Activated gamma-delta T cell treated with Interleukin-2 at 50 U/mL for 16 hours (primary cell): Measurements from ENCODE around the gene STEAP1.
"Not testable (repeated sequence)": the region's sequence is repeated elsewhere in the genome, so short reads cannot be mapped to it uniquely, and the experiment has no call there.

Experiments
- DNase-seq: peaks from one replicate; pipeline ENCODE4 v3.0.0-alpha.2; 2020

The STEAP1 gene

DNA sequence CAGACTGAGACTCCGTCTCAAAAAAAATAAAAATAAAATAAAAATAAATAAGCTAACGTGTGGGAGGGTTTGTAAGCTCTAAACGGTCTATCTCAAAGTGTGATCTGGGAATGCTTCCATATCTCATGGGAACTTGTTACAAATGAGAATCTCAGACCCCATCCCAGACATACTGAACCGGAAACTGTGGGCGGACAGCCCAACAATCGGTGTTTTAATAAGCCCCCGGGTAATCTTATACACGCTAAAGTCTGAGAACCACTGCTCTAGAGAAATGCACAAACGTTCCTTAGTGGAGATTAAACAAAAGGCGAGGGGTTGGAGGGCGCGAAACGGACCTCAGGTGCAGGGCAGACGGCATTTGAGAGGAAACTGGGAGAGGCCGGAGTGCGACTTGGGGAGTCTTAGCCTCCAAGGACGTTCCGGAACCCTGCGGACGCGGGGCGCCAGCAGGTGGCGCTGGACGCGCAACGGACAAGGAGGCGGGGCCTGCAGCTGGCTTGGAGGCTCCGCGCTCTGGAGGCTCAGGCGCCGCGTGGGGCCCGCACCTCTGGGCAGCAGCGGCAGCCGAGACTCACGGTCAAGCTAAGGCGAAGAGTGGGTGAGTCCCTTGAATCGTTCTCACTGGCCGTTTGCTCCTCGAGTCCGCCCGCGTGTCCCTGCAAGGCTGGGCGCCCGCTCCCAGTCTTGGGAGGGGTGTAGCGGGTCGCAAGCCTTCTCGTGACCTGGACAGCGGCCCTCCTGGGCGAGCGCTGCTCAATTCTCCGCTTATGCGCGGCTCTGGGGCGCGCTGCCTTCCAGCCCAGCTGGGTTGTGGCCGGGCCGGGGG is at the start of gene STEAP1:
Gene STEAP1 (plus strand): TSS at position 527 of the 829 bp plus-strand sequence. CDS start 5,320 bp downstream, outside the sequence.
- peak; percentile 84 for DNase-seq

DNA sequence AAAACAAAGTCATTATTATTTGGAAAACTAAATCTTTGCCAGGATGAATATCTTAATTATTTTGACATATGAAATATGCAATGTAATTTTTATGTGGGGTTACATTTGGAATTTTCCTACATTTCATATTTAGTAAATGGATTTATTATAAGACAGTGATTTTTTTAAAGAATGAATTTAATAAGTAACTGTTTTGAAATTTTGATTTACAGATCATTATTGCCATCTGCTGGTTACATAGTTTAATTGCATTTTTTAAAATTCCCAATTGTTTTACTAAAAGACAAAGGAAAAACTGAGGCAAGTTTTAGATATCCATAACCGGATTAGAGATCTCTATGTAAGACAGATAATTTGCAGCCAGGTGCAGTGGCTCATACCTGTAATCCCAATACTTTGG is 39.3 kb upstream of the STEAP1 start:
- not testable (repeated sequence) for DNase-seq

DNA sequence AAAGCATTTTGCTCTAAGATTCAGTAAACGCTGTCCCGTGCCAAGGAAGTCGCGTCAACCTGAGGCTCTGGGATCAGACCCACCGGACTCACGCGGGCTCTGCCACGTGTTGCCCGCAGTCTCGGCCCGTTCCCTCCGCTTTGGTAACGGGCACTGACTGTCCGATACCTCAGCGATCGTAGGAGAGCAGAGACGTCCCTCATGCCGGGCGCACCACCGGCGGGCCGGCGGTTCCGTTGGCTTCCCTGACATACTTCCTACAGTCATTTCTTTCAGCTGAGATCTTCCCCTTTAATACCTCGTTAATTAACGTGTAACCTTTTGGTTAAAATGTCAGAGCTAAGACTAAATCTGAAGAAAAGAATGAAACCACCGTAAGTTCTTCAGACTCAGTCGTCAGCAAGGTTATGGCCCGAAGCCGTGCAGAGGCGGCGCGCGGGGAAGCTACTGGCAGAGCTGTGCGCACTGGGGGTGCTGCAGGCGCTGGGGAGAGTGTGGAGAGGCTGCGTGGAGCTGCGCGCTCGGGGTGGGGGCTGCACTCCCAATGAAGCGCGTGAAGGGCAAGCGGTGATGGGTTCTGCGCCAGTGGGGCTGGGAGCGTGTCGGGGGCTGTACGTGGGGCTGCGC is 35.6 kb upstream of the STEAP1 start:
- DNase-seq = not testable (repeated sequence)

- DNase-seq = no peak
These were observed 34.9 kb upstream of the STEAP1 start for GRCh38 chr7:90119178-90119971.

GRCh38 chr7:90120205-90120604 is 34.1 kb upstream of the STEAP1 start:
- not testable (repeated sequence) for DNase-seq

DNA sequence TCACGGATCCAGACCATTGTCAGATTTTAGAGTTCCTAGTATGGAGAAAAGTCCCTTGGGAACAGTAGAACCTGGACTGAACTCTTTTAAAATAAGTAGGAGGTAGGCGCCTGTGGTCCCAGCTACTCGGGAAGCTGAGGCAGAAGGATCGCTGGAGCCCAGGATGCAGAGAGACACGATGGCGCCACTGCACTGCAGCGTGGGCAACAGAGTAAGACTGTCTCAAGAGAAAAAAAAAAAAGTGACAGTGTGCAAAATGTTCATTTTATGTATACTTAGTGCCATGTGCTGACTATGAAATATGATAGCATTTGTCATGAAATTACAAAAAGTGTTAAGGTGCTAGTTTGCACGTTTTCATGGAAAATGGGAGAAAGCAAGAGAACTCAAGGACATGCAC is 22.5 kb upstream of the STEAP1 start:
- not testable (repeated sequence) for DNase-seq

DNA sequence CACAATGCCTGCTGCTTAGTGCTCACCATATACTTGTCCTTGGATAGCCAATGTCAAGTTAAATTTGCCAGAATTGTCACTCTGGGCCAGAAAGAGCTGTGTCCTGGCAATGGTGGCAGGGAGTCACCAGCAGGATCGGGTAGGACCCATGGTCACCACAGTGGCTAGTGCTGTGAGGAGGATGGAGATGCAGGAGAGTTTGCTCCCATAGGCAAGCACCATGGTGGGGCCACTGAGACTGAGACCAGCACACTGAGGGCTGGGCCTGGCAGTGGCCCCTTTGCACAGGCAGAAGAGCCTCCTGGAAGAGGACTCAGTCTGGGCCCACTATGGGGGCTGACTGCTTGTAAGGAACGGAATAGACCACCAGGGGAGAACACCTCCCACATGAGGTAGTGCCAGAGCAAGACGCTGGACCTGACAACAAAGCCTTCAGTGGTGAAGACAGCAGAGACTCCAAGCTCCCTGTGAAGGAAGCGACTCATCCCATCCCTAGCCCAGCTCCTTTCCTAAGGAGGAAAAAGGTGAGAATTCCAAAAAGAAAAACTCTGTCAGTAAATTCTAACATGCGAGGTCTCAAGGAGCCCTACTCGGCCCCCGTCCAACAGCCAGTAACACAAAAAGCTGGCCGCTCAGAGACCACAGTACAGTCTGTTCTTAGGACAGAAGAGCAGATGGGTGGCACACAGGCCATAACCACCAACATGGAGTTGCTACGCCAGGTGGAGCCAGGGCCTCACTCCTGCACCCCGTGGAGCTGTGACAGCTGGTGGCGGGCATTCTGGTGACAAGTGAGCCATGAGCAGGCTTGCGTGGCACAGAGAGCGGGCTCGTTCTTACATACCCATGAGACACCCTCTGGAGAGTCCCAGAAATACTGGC is 6.9 kb upstream of the STEAP1 start:
- DNase-seq = not testable (repeated sequence)

- not testable (repeated sequence) for DNase-seq
These were observed 4.8 kb upstream of the STEAP1 start for GRCh38 chr7:90149428-90149827.

GRCh38 chr7:90151884-90152283 is 2.4 kb upstream of the STEAP1 start:
- not testable (repeated sequence) for DNase-seq

DNA sequence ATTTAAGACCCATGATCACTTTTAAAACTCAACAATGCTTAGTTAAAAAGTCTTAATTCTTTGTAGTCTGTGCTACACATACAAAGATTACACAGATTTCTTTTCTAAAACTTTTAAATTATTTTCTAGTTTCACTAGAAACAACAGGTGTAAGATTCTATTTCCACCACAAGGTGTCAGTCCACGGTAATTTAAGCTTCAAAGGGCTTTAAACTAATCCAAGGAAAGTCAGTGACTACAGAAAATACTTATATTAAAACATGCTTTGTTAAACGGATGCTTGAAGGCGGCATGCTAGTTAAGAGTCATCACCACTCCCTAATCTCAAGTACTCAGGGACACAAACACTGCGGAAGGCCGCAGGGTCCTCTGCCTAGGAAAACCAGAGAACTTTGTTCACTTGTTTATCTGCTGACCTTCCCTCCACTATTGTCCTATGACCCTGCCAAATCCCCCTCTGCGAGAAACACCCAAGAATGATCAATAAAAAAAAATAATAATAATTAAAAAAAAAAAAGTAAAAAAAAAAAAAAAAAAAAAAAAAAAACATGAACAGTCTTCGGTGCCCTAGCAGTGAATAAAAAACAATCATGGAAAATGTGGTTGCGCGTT is 1.5 kb upstream of the STEAP1 start:
- DNase-seq = not testable (repeated sequence)

DNA sequence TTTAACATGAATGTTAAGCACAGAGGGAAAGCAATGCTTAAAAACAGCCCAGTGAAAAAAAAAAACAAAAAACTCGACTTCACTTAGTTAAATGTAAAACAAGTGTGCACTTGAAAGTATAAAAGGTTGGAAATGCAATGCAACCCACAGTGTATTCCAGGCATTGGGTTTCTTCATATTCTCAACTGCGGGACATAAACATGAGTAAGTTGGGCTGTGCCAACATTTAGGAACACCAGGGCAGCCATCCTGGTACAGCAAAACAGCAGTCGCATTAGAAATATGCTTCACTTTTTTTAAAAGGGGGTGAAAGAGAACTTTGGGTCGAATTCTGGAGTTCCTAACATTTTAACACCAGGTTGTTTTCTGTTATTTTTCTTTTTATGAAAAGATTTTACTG is 937 bp downstream of the STEAP1 start:
- DNase-seq = no peak

GRCh38 chr7:90157331-90157730 is 3.1 kb downstream of the STEAP1 start:
- DNase-seq = not testable (repeated sequence)

DNA sequence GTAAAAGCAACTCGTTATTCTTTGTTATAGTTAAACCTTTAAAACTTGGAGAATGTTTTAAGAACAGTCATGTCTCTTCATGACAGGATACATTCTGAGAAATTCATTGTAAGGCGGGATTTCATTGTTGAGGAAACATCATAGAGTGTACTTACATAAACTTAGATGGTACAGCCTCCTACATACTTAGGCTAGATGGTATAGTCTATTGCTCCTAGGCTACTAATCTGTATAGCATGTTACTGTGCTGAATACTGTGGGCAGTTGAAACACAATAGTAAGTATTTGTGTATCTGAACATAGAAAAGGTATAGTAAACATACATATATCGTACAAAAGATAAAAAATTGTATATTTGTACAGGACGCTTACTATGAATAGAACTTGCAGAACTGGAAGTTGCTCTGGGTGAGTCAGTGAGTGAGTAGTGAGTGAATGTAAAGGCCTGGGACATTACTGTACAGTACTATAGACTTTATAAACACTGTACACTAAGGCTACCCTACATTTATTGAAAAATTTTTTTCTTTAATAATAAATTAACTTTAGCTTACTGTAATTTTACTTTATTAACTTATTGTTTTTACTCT is 3.6 kb downstream of the STEAP1 start:
- DNase-seq = not testable (repeated sequence)

DNA sequence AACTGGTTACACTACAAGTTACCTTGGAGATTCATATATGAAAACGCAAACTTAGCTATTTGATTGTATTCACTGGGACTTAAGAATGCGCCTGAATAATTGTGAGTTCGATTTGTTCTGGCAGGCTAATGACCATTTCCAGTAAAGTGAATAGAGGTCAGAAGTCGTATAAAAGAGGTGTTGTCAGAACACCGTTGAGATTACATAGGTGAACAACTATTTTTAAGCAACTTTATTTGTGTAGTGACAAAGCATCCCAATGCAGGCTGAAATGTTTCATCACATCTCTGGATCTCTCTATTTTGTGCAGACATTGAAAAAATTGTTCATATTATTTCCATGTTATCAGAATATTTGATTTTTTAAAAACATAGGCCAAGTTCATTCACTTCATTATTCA is 9.3 kb downstream of the STEAP1 start:
- DNase-seq = no peak

DNA sequence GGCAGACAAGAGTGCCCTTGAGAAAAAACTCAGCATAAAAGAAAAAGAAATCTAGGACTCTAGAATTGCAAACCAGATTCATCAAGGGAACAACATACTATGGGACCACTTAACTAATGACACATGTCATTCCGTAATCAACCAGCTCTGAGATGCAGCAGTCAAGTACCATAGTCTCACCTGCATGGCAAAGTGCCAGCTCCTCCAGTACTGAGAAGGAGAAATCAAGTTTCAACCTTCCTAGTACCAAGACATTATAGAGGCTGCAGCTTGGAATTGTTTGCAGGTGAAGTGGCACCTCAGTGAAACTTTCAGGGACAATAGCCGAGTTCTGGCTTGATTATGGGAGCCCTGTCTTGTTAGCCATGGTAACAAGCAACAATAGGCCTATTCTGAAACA is 11.5 kb downstream of the STEAP1 start:
- no peak for DNase-seq

- no peak for DNase-seq
These were observed 11.9 kb downstream of the STEAP1 start for GRCh38 chr7:90166153-90166552.

- DNase-seq = no peak
These were observed 13.1 kb downstream of the STEAP1 start for GRCh38 chr7:90167361-90167760.

DNA sequence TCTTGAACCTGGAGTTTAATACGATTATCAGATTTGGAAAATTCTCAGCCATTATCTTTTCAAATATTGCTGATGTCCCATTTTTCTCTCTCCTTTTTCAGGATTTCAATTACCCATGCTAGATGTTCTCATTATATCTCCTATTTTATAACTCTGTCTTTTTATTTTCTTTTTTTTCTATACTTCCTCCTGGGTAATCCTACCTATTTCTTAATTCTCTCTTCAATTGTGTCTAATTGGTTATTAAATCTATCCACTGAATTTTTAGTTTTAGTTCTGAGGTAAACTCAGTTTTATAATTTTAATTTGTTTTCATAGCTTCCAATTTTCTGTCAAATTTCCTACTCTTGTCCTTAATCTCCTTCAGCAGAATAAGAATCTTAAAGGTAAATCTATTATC is 15.6 kb downstream of the STEAP1 start:
- DNase-seq = no peak

DNA sequence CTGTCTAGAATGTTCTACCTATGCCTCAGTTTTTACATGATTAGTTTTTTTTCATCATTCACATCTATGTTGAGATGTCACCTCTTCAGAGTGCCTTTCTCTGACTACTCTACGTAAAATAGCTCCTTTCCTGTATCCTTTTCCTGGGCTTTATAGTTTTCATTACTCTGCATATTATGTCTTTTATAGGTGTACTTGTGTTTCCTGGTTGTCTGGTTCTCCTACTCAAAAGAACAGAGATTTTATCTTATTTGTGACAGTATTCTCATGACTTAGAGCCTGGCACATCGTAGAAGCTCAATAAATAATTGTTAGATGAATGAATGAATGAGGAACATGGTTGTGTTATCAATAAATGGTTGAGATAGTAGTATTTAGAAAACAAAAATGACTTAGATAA is 17.9 kb downstream of the STEAP1 start:
- DNase-seq = no peak

GRCh38 chr7:90172624-90173023 is 18.4 kb downstream of the STEAP1 start:
- no peak for DNase-seq

DNA sequence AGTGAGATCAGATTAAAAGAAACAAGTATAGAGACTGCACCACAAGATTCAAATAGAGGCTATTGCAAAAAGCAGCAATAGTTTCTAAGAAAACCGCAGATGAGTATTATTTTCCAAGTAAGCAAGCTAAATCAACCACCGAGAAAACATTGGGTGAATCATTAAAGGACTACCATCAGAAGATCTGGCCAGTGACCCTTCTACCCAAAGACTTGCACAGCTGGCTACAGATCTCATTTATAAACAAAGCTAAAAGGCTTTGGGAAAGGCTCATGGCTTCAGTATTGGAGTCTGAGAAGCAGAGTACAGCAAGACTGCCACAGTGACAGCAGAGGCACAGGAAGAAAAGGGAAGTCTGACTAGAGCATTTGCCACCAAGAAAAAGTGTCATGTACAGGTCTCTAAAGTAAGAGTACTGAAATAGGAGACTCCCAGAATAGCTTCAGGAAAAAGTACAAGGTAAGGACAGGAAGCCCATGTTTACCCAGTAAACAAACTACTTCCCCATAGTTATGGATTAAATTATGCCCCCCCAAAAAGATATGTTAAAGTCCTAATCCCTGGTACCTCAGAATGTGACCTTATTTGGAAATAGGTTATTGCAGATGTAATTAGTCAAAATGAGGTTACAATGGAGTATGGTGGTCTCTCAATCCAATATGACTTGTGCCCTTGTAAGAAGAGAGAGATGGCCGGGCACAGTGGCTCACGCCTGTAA is 19.0 kb downstream of the STEAP1 start:
- no peak for DNase-seq
